Esophagus squamous epithelium (tissue), 5 donors: Measurements from ENCODE around the gene BST1. TPM values are rescaled to one million over a fixed set of nuclear protein-coding genes. Genes with fewer than 3 reads are reported as not detected.

Experiments
- DNase-seq: peaks from one replicate; lab custom pipeline; 2025; lab: John Stamatoyannopoulos, UW
- H3K27ac ChIP-seq, 4 donors: fragments of 200-600 bp; sonication (generic); one replicate each; pipeline ENCODE4 v1.5.1; 2016 to 2019; ENCODE audit warnings: mild to moderate bottlenecking in 1 of 4
- H3K27me3 ChIP-seq, 4 donors: fragments of 200-600 bp; sonication (generic); 1 replicate in 3 of 4; 2 replicates in 1 of 4; pipeline versions ENCODE4 v1.5.1 to v1.6.0; 2017 to 2021; ENCODE audit warnings: antibody characterized with exemption in 1 of 4
- H3K36me3 ChIP-seq, 3 donors: fragments of 200-600 bp; sonication (generic); one replicate each; pipeline ENCODE4 v1.5.1; 2016 to 2019
- H3K4me1 ChIP-seq, 3 donors: fragments of 200-600 bp; sonication (generic); one replicate each; pipeline ENCODE4 v1.5.1; 2017 to 2019
- H3K4me3 ChIP-seq, 4 donors: fragments of 200-600 bp; sonication (generic); 1 replicate in 3 of 4; 2 replicates in 1 of 4; pipeline ENCODE4 v1.5.1; 2016 to 2019; ENCODE audit warnings: mild to moderate bottlenecking in 2 of 4, moderate library complexity in 1 of 4
- H3K9me3 ChIP-seq, 3 donors: fragments of 200-600 bp; sonication (generic); one replicate each; pipeline ENCODE4 v1.5.1; 2016 to 2019
- POLR2A ChIP-seq, 4 donors: fragments of 450-650 bp; IDR thresholded peaks; one replicate each; pipeline ENCODE4 v1.6.1; 2017; ENCODE audit warnings: antibody characterized with exemption in 4 of 4, mild to moderate bottlenecking in 4 of 4, moderate library complexity in 3 of 4
- WGBS, 2 donors: methylation state at CpG; one replicate each; pipeline ENCODE4 v1.1.5; 2018; 5-methylcytosine and 5-hydroxymethylcytosine counted together
- intact Hi-C: fragments of 100-400 bp; cut with DNase I; formaldehyde crosslinking; loops from one replicate; pipeline ENCODE4 v1.15.0; 2022
- total RNA-seq, 4 donors: library from RNA; depleted of rRNA; stranded (reverse); fragments of >200 nt; gene quantifications; one replicate each; pipeline ENCODE4 v1.1.0, GENCODE V29; 2016
- TF ChIP-seq, protein P1 (sequence below), 6 experiments: fragments of 450-650 bp in 4 of 6; fragments of 200-600 bp in 2 of 6; sonication (generic) in 2 of 6; IDR thresholded peaks; one replicate each; pipeline ENCODE4 v1.5.1; 2016 to 2019; ENCODE audit warnings: antibody characterized with exemption in 6 of 6, mild to moderate bottlenecking in 4 of 6, moderate library complexity in 4 of 6
- donor health status: DM: yes; HTN: yes; CAD: no.

Gene BST1
- total RNA-seq, 4 donors from 2014 or later = 0.97 to 7.4 (median 3.6) TPM

DNA sequence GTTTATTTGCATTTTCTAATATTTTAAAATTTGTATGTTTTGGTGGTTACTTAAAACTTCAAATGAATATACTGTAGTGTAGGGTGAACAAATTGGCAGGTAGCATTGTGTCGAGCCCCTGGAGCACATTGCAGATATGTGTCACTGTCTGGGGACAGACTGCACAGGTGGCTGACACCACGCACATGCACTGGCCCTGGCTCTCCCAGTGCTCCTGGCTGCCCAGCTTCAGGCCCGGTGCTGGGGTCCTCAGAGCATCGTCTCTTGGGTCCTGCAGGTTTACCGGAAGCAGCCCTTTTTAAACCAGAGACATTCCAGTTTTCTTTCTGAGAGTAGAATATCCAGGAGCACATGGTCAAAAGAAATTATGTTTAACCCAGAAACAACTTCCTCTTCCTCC lies 15.6 kb downstream of the BST1 start:
- no peak for DNase-seq
- Histone ChIP-seq H3K27me3 (peaks cover 0 to 3% (median 0%) of the 10 kb centered on the region in 4 donors), H3K36me3 (peaks cover 0 to 5% (median 0%) of the 10 kb centered on the region in 3 donors), H3K9me3 (no peaks in the 10 kb centered on the region), H3K27ac (no peak overlapping the region), H3K4me1 (peaks cover 0 to 4% (median 0%) of the 10 kb centered on the region in 3 donors), H3K4me3 (no peak overlapping the region)
- 79 to 97% methylated on average over 5 of the region's 5 CpGs for WGBS, 2 donors
- intact Hi-C loops = no loop called here
- TF ChIP-seq POLR2A (IDR thresholded peaks at IDR 0.05) = no peak
- TF ChIP-seq, protein P1, sequence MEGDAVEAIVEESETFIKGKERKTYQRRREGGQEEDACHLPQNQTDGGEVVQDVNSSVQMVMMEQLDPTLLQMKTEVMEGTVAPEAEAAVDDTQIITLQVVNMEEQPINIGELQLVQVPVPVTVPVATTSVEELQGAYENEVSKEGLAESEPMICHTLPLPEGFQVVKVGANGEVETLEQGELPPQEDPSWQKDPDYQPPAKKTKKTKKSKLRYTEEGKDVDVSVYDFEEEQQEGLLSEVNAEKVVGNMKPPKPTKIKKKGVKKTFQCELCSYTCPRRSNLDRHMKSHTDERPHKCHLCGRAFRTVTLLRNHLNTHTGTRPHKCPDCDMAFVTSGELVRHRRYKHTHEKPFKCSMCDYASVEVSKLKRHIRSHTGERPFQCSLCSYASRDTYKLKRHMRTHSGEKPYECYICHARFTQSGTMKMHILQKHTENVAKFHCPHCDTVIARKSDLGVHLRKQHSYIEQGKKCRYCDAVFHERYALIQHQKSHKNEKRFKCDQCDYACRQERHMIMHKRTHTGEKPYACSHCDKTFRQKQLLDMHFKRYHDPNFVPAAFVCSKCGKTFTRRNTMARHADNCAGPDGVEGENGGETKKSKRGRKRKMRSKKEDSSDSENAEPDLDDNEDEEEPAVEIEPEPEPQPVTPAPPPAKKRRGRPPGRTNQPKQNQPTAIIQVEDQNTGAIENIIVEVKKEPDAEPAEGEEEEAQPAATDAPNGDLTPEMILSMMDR (IDR thresholded peaks at IDR 0.05) = no peak

DNA sequence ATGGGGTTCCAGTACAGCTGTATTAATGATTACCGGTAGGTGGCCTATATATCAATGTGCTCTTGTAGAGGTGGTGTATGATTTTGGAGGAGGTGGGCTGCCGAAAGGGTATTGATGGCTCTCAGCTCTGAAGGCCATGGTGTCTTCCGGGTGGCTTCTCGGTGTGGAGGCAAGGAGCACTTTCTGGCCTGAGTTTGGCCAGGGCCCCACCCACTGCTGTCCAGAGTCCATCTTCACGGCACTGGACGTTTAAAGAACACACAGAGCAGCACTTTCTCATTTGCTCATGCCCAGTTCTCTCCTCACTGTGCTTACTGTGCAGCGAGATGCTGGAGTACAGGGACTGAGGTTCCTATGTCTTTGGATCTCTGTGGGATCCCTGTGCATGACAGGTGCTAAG lies 16.1 kb downstream of the BST1 start:
- TF ChIP-seq, protein P1 (IDR thresholded peaks at IDR 0.05) = no peak
- no peak for TF ChIP-seq POLR2A (IDR thresholded peaks at IDR 0.05)
- Histone ChIP-seq H3K36me3 (peaks cover 0 to 5% (median 0%) of the 10 kb centered on the region in 3 donors), H3K27me3 (peaks cover 0 to 3% (median 0%) of the 10 kb centered on the region in 4 donors), H3K27ac (no peak overlapping the region), H3K4me3 (no peak overlapping the region), H3K4me1 (peaks cover 0 to 9% (median 0%) of the 10 kb centered on the region in 3 donors), H3K9me3 (no peaks in the 10 kb centered on the region)
- no peak for DNase-seq
- intact Hi-C loops = no loop called here
- 90 to 95% methylated on average over 6 to 7 of the region's 7 CpGs for WGBS, 2 donors

DNA sequence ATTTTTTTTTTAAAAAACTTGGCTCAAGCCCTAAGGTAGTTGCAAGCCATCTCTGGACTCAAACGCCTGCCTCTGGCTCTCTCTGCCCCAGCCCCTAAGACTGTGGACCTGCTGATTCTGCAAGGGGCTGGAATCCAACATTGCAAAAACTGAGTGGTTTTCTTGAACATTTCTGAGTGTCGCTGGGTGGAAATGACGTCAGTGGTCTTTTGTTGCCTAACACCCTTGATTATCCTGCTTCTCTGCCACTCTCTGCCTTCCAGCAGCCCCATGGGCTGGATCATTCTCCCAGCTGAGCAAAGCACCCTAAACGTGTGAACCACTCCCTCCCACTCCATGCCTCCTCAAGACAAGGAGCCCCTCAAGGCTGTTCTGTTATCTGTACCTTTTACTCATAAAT lies 16.6 kb downstream of the BST1 start:
- H3K27me3 ChIP-seq = peaks cover 0 to 3% (median 0%) of the 10 kb centered on the region in 4 donors
- no peaks in the 10 kb centered on the region for H3K9me3 ChIP-seq
- intact Hi-C loops = no loop called here
- H3K36me3 ChIP-seq = peaks cover 0 to 5% (median 0%) of the 10 kb centered on the region in 3 donors
- no peak overlapping the region for H3K4me3 ChIP-seq
- DNase-seq = no peak
- 61 to 83% methylated on average over 3 to 4 of the region's 4 CpGs for WGBS, 2 donors
- H3K4me1 ChIP-seq = peaks cover 0 to 11% (median 0%) of the 10 kb centered on the region in 3 donors
- TF ChIP-seq, protein P1 (IDR thresholded peaks at IDR 0.05) = no peak
- TF ChIP-seq POLR2A (IDR thresholded peaks at IDR 0.05) = no peak
- no peak overlapping the region for H3K27ac ChIP-seq

DNA sequence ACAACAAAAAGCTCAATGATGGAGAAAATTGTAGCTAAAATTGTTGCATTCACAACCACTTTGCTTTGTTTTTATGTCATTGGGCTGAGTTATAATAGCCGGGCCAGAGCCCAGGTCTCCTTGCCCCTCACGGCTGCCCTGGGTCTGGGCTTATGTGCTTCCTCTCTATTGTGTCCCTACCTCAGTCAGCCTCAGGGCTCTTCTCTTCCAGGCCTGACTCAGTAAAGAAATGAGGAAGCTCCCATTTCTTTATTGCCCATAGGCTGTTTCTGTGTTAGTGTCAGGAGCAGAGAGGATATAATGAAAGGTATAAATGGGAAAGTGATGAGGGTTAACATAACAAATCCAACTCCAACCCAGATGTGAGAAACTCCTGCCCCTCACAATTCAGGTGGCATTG lies 18.0 kb downstream of the BST1 start:
- peaks cover 0 to 11% (median 0%) of the 10 kb centered on the region in 3 donors for H3K4me1 ChIP-seq
- peaks cover 0 to 3% (median 0%) of the 10 kb centered on the region in 4 donors for H3K27me3 ChIP-seq
- H3K36me3 ChIP-seq = peaks cover 0 to 5% (median 0%) of the 10 kb centered on the region in 3 donors
- TF ChIP-seq POLR2A (IDR thresholded peaks at IDR 0.05) = no peak
- TF ChIP-seq, protein P1 (IDR thresholded peaks at IDR 0.05) = no peak
- DNase-seq = no peak
- no peak overlapping the region for H3K4me3 ChIP-seq
- no peak overlapping the region for H3K27ac ChIP-seq
- 94 to 95% methylated on average over 2 of the region's 2 CpGs for WGBS, 2 donors
- intact Hi-C loops = no loop called here
- no peaks in the 10 kb centered on the region for H3K9me3 ChIP-seq

DNA sequence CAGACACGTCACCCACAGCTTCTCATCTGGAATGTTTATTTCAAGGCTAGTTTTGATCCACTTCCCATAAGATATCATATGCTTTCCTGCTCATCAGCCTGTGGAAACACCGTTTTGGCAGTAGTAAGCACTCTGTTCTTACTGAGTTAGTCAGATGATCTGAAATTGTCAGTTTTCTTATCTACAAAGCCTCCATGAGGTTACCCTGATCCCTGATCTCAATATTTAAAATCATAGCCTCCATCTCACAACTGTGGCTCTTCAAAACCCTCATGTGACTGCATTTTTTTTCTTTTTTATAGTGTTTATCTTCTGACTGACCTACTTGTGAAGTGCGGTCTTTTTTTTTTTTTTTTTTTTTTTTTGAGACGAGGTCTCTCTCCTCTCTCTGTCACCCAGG lies 22.7 kb downstream of the BST1 start:
- no peak for DNase-seq
- Histone ChIP-seq H3K9me3 (no peaks in the 10 kb centered on the region), H3K27me3 (no peaks in the 10 kb centered on the region), H3K4me3 (no peak overlapping the region), H3K4me1 (peaks cover 0 to 11% (median 0%) of the 10 kb centered on the region in 3 donors), H3K27ac (no peak overlapping the region), H3K36me3 (no peaks in the 10 kb centered on the region)
- 51 to 56% methylated on average over 4 of the region's 4 CpGs for WGBS, 2 donors
- intact Hi-C loops = no loop called here
- TF ChIP-seq, protein P1 (IDR thresholded peaks at IDR 0.05) = no peak
- no peak for TF ChIP-seq POLR2A (IDR thresholded peaks at IDR 0.05)
